GM18858 (cell line): Measurements from ENCODE around the gene CHST1.

ENCODE experiments used
- ATAC-seq: cut with Tn5 transposase; IDR thresholded peaks from one replicate; pipeline ENCODE4 v1.9.1; 2021; ENCODE audit not compliant: unreplicated experiment

Gene CHST1

GRCh38 chr11:45661439-45662055 is 3.9 kb downstream of the CHST1 start:
- ATAC-seq: no peak

- ATAC-seq: no peak
These were observed 4.5 kb downstream of the CHST1 start for GRCh38 chr11:45660729-45661438.

GRCh38 chr11:45659818-45660160 is 5.6 kb downstream of the CHST1 start:
- ATAC-seq: no peak

- no peak for ATAC-seq
These were observed 6.2 kb downstream of the CHST1 start for GRCh38 chr11:45659031-45659817.

- ATAC-seq: no peak
These were observed 7.0 kb downstream of the CHST1 start for GRCh38 chr11:45658292-45658991.

GRCh38 chr11:45657496-45658260 is 7.7 kb downstream of the CHST1 start:
- no peak for ATAC-seq

- ATAC-seq: no peak
These were observed 9.6 kb downstream of the CHST1 start for GRCh38 chr11:45655831-45656230.

- no peak for ATAC-seq
These were observed 10.1 kb downstream of the CHST1 start for GRCh38 chr11:45655347-45655756.

GRCh38 chr11:45655012-45655283 is 10.5 kb downstream of the CHST1 start:
- ATAC-seq: no peak

- ATAC-seq: no peak
These were observed 11.0 kb downstream of the CHST1 start for GRCh38 chr11:45654231-45655011.

- ATAC-seq: no peak
These were observed 12.1 kb downstream of the CHST1 start for GRCh38 chr11:45653277-45653676.

- ATAC-seq: no peak
These were observed 12.6 kb downstream of the CHST1 start for GRCh38 chr11:45652781-45653180.

GRCh38 chr11:45651841-45652749 is 13.3 kb downstream of the CHST1 start:
- no peak for ATAC-seq

- ATAC-seq: no peak
These were observed 14.3 kb downstream of the CHST1 start for GRCh38 chr11:45651156-45651555.

GRCh38 chr11:45650166-45651095 is 15.0 kb downstream of the CHST1 start:
- ATAC-seq: no peak

GRCh38 chr11:45649544-45650165 is 15.8 kb downstream of the CHST1 start:
- ATAC-seq: no peak

- no peak for ATAC-seq
These were observed 16.5 kb downstream of the CHST1 start for GRCh38 chr11:45648931-45649330.

- ATAC-seq: no peak
These were observed 17.6 kb downstream of the CHST1 start for GRCh38 chr11:45647786-45648185.
